GM19395 (cell line): ENCODE data around the gene GPR65.
"Not testable (repeated sequence)": the region's sequence is repeated elsewhere in the genome, so short reads cannot be mapped to it uniquely, and the experiment has no call there.

ENCODE experiments used
- ATAC-seq: cut with Tn5 transposase; IDR thresholded peaks from one replicate; pipeline ENCODE4 v1.9.1; 2021; ENCODE audit warnings: mild to moderate bottlenecking, moderate library complexity; ENCODE audit not compliant: unreplicated experiment

The GPR65 gene

GRCh38 chr14:88003425-88003824, 1.5 kb upstream of the GPR65 start:
- ATAC-seq: no peak

- ATAC-seq: no peak
These were observed 364 bp upstream of the GPR65 start for GRCh38 chr14:88004506-88005036.

- peak; percentile 92 for ATAC-seq
These were observed 1.3 kb downstream of the GPR65 start for GRCh38 chr14:88005978-88006851.

DNA sequence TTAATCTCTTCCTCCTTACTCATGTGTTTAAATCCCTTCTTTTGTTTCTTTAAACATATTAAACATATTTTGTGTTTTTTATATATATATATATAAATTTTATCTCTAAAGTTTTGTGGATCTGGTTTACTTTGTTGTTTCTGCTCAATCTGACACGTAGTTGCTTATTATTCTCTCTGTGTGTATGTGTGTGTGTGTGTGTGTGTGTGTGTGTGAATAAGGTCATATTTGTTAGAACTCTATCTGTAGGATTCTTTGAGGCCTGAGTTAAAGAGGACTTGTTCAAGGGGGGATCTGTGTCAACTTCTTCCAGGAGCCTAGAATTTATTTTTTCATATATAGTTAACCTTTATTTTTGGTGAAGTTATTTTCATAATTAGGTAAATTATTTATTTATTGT, 2.7 kb downstream of the GPR65 start:
- no peak for ATAC-seq

DNA sequence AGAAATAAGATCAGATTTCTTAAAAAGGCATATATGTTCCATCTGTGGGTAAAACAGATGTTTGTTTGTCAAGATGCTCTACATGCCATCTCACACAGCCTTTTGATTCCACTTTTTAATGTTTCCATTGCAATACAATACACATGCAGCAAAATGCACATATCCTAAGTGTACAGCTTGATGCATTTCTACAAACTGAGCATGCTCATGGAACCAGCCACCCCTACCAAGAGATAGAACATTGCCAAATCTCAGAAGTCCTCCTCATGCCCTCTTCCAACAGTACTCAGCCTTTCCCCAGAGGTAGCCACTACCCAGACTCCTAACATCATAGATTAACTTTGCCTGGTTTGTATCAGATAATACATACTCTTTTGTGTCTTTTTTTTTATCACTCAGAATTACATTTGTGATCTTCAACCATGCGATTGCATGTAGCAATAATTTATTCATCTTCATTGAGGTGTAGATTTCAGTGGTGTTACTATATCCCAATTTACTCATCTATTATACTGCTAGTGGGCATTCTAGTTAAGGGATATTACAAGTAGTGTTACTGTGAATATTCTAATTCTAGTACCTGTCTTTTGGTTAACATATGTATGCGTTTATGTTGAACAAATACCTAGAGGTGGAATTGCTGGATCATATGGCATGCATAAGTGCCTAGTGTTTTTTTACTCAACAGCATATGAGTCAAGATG, 3.3 kb downstream of the GPR65 start:
- no peak for ATAC-seq

DNA sequence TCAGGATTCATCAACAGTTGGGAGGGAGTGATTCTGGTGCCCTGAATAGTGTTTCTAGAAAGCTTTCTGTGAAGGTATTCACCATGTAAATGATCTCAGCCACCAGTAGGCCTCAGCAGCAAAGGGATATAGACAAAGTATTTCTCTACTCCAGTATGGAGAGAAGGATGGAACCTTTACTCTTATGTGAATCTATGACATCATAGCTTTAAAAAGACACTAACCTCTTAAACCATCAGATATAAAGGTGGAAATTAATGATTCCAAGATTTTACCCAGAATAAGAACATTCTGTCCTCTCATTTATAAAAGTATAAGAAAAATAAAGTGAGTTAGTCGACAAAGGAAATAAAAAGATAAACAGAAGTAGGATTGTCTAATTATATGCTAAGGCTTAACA, 4.6 kb downstream of the GPR65 start:
- ATAC-seq: no peak

DNA sequence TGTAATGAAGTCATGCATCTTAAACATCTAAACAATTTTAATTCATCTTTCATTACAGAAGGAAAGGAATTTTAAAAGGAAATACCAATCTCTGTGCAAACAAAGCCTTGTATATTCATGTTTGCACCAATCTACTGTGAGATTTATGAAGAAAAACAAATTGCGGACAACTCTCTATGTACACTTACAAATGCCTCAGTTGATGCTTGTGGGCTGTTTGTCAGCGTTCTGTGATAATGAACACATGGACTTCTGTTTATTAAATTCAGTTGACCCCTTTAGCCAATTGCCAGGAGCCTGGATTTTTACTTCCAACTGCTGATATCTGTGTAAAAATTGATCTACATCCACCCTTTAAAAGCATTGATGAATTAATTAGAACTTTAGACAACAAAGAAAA, 5.4 kb downstream of the GPR65 start:
- ATAC-seq: no peak

- no peak for ATAC-seq
These were observed 7.6 kb downstream of the GPR65 start for GRCh38 chr14:88012495-88012894.

- ATAC-seq: peak; percentile 97
These were observed 8.9 kb downstream of the GPR65 start for GRCh38 chr14:88013750-88014349.

GRCh38 chr14:88016768-88017167, 11.8 kb downstream of the GPR65 start:
- no peak for ATAC-seq

GRCh38 chr14:88017535-88017934, 12.6 kb downstream of the GPR65 start:
- no peak for ATAC-seq

DNA sequence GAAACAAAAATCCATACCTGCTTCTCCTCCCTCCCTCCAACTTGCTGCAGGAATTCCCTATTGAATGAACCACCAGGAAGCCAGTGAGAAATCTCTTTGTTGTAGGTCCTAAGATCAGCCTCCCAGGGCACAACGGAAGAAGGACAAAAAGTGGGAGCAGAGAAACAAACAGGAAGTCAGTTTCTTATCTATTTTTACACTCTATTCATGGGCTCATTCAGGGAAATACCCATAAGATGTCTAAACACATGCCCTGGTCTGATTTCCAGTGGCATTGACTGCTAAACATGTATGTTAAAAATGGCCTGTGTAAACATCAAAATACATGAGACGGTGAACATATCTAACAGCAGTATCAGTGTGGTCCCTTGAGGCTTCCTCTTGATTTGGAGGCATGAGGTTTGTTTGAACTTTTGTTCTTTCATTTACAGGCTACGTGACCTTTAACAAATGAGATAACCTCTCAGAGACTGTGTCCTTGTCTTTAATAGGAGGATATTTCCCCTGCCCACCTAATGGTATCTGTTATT, 18.8 kb downstream of the GPR65 start:
- ATAC-seq: no peak

DNA sequence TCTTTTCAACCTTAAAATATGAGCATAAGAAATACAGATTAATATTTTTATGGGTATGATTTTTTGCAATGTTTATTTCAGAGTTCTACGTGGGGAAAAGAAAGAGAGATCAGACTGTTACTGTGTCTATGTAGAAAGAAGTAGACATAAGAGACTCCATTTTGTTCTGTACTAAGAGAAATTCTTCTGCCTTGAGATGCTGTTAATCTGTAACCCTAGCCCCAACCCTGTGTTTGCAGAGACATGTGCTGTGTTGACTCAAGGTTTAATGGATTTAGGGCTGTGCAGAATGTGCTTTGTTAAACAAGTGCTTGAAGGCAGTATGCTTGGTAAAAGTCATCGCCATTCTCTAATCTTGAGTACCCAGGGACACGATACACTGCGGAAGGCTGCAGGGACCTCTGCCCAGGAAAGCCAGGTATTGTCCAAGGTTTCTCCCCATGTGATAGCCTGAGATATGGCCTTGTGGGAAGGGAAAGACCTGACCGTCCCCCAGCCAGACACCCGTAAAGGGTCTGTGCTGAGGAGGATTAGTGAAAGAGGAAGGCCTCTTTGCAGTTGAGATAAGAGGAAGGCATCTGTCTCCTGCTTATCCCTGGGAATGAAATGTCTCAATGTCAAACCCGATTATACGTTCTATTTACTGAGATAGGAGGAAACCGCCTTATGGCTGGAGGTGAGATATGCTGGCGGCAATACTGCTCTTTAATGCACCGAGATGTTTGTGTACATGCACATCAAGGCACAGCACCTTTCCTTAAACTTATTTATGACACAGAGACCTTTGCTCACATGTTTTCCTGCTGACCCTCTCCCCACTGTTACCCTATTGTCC, 19.5 kb downstream of the GPR65 start:
- not testable (repeated sequence) for ATAC-seq

DNA sequence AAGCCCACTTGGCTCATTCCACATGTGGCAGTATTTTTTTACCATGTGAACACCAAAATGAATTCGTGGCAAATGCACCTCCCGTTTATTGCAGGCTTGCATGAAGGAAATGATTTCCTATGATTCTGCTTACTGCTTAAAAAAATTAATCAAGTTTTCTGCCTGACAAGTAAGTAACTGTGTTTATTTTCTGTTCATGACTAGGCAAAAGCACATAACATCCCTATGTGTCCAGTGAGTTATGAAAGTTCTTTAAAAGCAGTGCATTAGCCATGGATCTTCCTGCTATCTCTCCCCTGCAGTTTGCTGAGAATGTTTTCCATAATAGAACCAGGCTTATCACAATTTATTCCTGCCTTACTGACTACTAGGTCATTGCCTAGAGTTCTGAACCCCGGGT, 20.4 kb downstream of the GPR65 start:
- no peak for ATAC-seq

- ATAC-seq: no peak
These were observed 22.0 kb downstream of the GPR65 start for GRCh38 chr14:88026890-88027289.

DNA sequence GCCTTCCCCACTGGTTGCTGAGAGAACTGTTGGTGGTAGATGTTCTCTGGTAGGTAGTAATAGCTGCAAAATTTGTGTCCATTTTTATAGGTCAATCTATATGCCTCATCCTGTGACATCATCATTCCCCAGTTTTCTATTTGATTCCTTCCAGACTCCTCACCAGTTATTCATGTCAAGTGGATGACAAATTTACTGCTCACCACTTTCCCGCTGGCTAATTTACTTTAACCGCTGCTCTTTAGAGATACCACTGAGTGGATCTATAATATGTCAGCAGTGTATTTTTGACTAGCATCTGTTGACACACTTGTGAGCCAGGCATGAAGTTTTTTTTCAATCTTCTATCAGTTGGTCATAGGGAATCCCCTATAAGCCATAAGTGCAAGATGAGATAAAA, 24.6 kb downstream of the GPR65 start:
- ATAC-seq: no peak

DNA sequence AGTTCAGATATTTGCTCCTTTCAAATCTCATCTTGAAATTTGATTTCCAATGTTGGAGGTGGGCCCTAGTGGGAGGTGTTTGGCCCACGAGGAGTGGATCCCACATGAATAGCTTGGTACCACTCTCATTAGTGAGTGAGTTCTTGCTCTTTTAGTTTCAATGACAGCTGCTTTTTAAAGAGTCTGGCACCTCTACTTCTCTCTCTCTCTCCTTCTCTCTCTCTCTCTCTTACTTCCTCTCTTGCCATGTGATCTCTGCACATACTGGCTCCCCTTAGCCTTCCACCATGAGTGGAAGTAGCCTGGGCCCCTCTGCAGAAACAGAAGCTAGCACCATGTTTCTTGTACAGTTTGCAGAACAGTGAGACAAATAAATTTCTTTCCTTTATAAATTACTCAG, 25.1 kb downstream of the GPR65 start:
- no peak for ATAC-seq

DNA sequence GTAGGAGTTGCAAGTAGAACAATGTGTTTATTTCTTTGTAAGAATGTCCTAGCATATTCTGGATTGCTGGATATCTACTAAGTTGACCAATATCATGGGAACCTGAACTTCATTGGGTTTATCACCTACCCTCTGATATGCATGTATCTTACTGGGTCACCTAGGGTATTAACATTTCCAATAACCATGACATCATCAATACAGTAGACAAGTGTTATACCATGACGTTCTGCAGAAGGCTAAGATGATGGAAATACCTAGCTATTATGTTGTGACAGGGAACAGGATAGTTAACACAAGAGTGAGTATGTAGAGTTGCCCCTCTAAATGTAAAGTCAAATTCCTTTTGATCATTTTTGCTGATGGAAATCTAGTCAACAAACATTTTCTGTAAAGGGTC, 26.0 kb downstream of the GPR65 start:
- ATAC-seq: no peak

GRCh38 chr14:88032373-88032772, 27.4 kb downstream of the GPR65 start:
- no peak for ATAC-seq

DNA sequence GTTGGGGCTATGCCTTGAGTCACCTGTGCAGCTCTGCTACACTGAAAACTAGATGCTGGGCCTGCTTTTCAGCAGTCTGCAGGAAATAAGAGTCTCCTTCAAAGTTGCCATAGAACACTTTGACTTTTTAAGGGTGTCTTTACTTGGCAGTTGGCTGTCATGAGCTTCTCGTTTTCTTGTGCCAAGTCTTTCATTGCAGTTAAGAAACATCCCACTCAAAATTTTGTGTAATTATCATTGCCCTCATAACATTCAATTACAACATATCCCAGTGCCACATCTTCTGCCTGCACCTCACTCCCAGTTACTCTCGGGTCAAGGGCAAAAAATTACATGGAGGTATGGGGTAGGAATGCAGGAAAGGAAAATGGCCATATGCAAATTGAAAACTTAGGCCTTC, 29.1 kb downstream of the GPR65 start:
- no peak for ATAC-seq

- no peak for ATAC-seq
These were observed 31.5 kb downstream of the GPR65 start for GRCh38 chr14:88036422-88036821.
